ENCODE measurements around the gene PIK3R5.

GRCh38 chr17:8946476-8946875 is 19.0 kb downstream of the PIK3R5 start:
- no peak for TF ChIP-seq POLR2AphosphoS5 (IDR thresholded peaks at IDR 0.05)
- no peak for TF ChIP-seq POLR2A (IDR thresholded peaks at IDR 0.05)
- TF ChIP-seq CTCF (IDR thresholded peaks at IDR 0.05) = no peak
- TF ChIP-seq EP300 (IDR thresholded peaks at IDR 0.05) = no peak

All from stomach (tissue), 4 donors.